Measurements from ENCODE around the gene FAM227A. TPM values are rescaled to one million over a fixed set of nuclear protein-coding genes. Genes with fewer than 3 reads are reported as not detected.

FAM227A gene
- total and polyA plus RNA-seq, 2 of the 13 experiments (the other 11 are each of a cell fraction or from before 2014, with no cell fraction given), result 1.0 to 1.5 TPM

- TF ChIP-seq ZNF232 (CRISPR knock-in tag; IDR thresholded peaks at IDR 0.05; ENCODE audit: borderline replicate concordance), result no peak
- TF ChIP-seq KIAA2018 (CRISPR knock-in tag; IDR thresholded peaks at IDR 0.05; ENCODE audit: borderline replicate concordance), result no peak
- TF ChIP-seq ZFP62 (CRISPR knock-in tag; IDR thresholded peaks at IDR 0.05), result no peak
- no peak for TF ChIP-seq NR3C1 (CRISPR knock-in tag; IDR thresholded peaks at IDR 0.05)
- no peak for TF ChIP-seq ZNF275 (CRISPR knock-in tag; IDR thresholded peaks at IDR 0.05; ENCODE audit: borderline replicate concordance)
- no peak for TF ChIP-seq ZNF431 (CRISPR knock-in tag; IDR thresholded peaks at IDR 0.05; ENCODE audit: borderline replicate concordance, low read depth)
- TF ChIP-seq ZNF724P (CRISPR knock-in tag; IDR thresholded peaks at IDR 0.05; ENCODE audit: borderline replicate concordance), result no peak
- 0 out of 2 replicates have a peak, but pooled peaks have one; percentile 6 for TF ChIP-seq RARA (CRISPR knock-in tag; IDR thresholded peaks at IDR 0.05)
- no peak for TF ChIP-seq HNRNPH1 (optimal IDR thresholded peaks at IDR 0.05; ENCODE audit: low read depth, low read length)
- no peak for TF ChIP-seq ZNF296 (CRISPR knock-in tag; conservative IDR thresholded peaks at IDR 0.05)
- TF ChIP-seq ZBTB10 (CRISPR knock-in tag; IDR thresholded peaks at IDR 0.05; ENCODE audit: borderline replicate concordance), result no peak
- TF ChIP-seq HNF4A (CRISPR knock-in tag; IDR thresholded peaks at IDR 0.05), result peak; percentile 76
- no peak for TF ChIP-seq ZC3H13 (CRISPR knock-in tag; IDR thresholded peaks at IDR 0.05)
- peak; percentile 41; the same call in 1 of the 2 replicates for TF ChIP-seq NR2C2 (CRISPR knock-in tag; IDR thresholded peaks at IDR 0.05; ENCODE audit: borderline replicate concordance)
- TF ChIP-seq KLF13 (CRISPR knock-in tag; IDR thresholded peaks at IDR 0.05), result no peak
- 0 out of 2 replicates have a peak, but pooled peaks have one; percentile 36 for TF ChIP-seq GATAD2A (CRISPR knock-in tag; IDR thresholded peaks at IDR 0.05)
- no peak for TF ChIP-seq ZNF563 (CRISPR knock-in tag; IDR thresholded peaks at IDR 0.05)
- TF ChIP-seq NBN (conservative IDR thresholded peaks at IDR 0.05), result no peak
- TF ChIP-seq ZNF546 (CRISPR knock-in tag; conservative IDR thresholded peaks at IDR 0.05), result no peak
- no peak for TF ChIP-seq ZNF792 (CRISPR knock-in tag; IDR thresholded peaks at IDR 0.05)
- TF ChIP-seq NFATC3 (CRISPR knock-in tag; IDR thresholded peaks at IDR 0.05), result no peak
Measured at GRCh38 chr22:38694049-38694448, 37.9 kb upstream of the FAM227A start (continued).

Measured in HepG2 (cell line).